HG03039 (cell line): ENCODE data around the gene GPATCH2.
"Not testable (repeated sequence)": the region's sequence is repeated elsewhere in the genome, so short reads cannot be mapped to it uniquely, and the experiment has no call there.

ENCODE experiments used
- ATAC-seq: cut with Tn5 transposase; IDR thresholded peaks from one replicate; pipeline ENCODE4 v1.9.1; 2021; ENCODE audit warnings: mild to moderate bottlenecking, moderate library complexity; ENCODE audit not compliant: unreplicated experiment

The GPATCH2 gene

GRCh38 chr1:217456261-217456660, 174.6 kb downstream of the GPATCH2 start:
- ATAC-seq = no peak

- ATAC-seq = no peak
Measured at GRCh38 chr1:217453816-217454215, 177.1 kb downstream of the GPATCH2 start.

GRCh38 chr1:217449370-217449769, 181.5 kb downstream of the GPATCH2 start:
- ATAC-seq = no peak

- ATAC-seq = no peak
Measured at GRCh38 chr1:217443845-217444244, 187.0 kb downstream of the GPATCH2 start.

- no peak for ATAC-seq
Measured at GRCh38 chr1:217437376-217437775, 193.5 kb downstream of the GPATCH2 start.

GRCh38 chr1:217435204-217435603, 195.7 kb downstream of the GPATCH2 start:
- ATAC-seq = no peak

GRCh38 chr1:217433664-217434063, 197.2 kb downstream of the GPATCH2 start:
- no peak for ATAC-seq

- ATAC-seq = no peak
Measured at GRCh38 chr1:217432339-217432738, 198.6 kb downstream of the GPATCH2 start.

- no peak for ATAC-seq
Measured at GRCh38 chr1:217431395-217431794, 199.5 kb downstream of the GPATCH2 start.

GRCh38 chr1:217425422-217425821, 205.5 kb downstream of the GPATCH2 start:
- no peak for ATAC-seq

GRCh38 chr1:217419194-217419551, 211.7 kb downstream of the GPATCH2 start:
- ATAC-seq = no peak

GRCh38 chr1:217418269-217419193, 212.4 kb downstream of the GPATCH2 start:
- no peak for ATAC-seq

- no peak for ATAC-seq
Measured at GRCh38 chr1:217417363-217417762, 213.5 kb downstream of the GPATCH2 start.

- no peak for ATAC-seq
Measured at GRCh38 chr1:217407534-217408001, 223.3 kb downstream of the GPATCH2 start.

- ATAC-seq = no peak
Measured at GRCh38 chr1:217403026-217403720, 227.7 kb downstream of the GPATCH2 start.

- no peak for ATAC-seq
Measured at GRCh38 chr1:217402301-217402700, 228.6 kb downstream of the GPATCH2 start.

GRCh38 chr1:217393896-217394295, 237.0 kb downstream of the GPATCH2 start:
- ATAC-seq = no peak

GRCh38 chr1:217392441-217392840, 238.4 kb downstream of the GPATCH2 start:
- no peak for ATAC-seq

- ATAC-seq = no peak
Measured at GRCh38 chr1:217389895-217390294, 241.0 kb downstream of the GPATCH2 start.

GRCh38 chr1:217388522-217389065, 242.3 kb downstream of the GPATCH2 start:
- no peak for ATAC-seq

GRCh38 chr1:217381773-217382172, 249.1 kb downstream of the GPATCH2 start:
- not testable (repeated sequence) for ATAC-seq

GRCh38 chr1:217379804-217380203, 251.1 kb downstream of the GPATCH2 start:
- not testable (repeated sequence) for ATAC-seq
